NAMALWA (cell line): ENCODE results near the gene EIF5AL1.
"Not testable (repeated sequence)": the region's sequence is repeated elsewhere in the genome, so short reads cannot be mapped to it uniquely, and the experiment has no call there.

Source experiments
- DNase-seq: peaks from one replicate; pipeline ENCODE4 v3.0.0-alpha.2; 2015; ENCODE audit warnings: low spot score

EIF5AL1 gene

GRCh38 chr10:79511891-79512583 is at the start of gene EIF5AL1:
TSS of gene EIF5AL1 (plus strand) at chr10:79512533. CDS start at chr10:79512650, 117 bp downstream.
- DNase-seq: not testable (repeated sequence)

GRCh38 chr10:79463578-79464496 is 48.5 kb upstream of the EIF5AL1 start:
- DNase-seq: no peak

GRCh38 chr10:79465341-79465740 is 47.0 kb upstream of the EIF5AL1 start:
- no peak for DNase-seq

DNA sequence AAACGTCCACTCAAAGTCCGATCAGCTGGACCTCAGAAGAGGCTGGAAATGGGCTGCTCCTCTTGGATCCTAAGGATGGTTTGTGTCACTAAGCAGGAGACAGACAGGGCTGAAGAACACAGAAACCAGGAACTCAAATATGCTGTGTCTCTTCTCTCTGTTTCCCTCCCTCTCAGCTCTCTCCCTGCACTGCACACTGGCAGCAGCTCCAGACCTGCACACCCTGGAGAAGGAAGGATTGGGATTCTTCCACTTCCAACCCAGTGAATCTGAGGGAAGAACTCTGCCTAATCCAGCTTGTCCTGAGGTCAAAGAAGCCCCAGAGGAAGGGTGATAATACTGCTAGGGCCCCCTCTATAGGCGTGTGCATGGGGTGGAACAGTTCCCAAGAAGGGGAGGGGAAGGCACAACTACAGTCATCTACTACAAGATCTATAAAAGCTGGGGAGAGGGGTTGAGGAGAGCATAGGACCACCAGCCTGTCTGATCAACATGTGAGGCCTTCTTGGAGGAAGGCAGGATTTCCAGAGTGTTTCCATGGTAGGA is 44.2 kb upstream of the EIF5AL1 start:
- no peak for DNase-seq

DNA sequence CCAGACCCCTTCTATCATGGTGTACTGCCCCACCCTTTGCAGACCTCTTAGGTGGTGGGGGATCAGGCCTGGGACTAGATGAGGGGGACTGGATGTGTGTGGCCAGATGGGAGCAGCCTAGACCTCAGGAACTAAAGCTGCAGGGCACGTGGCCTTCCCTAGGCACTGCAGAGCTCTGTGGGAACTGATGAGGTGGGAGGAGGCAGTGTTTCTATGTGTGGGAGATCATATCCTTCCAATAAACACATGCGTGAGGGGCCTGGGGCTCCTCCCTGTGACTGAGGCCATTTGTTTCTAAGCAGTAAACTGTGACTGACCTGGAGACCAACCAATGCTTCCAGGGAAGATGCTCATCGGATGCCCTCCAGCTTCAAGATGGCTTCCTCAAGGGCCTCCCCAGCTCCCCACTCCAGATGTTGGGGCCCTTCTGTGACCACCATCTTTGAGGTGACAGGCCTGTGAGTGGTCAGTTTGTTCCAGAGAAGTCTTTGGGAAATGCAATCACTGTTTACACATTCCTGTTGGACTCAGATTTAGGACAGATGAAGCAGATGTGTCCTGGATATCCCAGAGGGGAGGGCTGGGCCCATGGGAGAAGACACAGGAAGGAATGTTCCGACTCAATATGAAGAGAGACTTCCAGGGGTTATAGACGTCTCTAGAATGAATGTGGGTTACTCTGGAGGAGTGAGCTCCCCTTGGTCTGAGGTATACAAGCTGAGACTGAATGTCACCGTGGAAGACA is 43.3 kb upstream of the EIF5AL1 start:
- DNase-seq: no peak

GRCh38 chr10:79470096-79470495 is 42.2 kb upstream of the EIF5AL1 start:
- DNase-seq: no peak

- DNase-seq: no peak
Measured at GRCh38 chr10:79471776-79472175, 40.6 kb upstream of the EIF5AL1 start.

GRCh38 chr10:79472449-79472848 is 39.9 kb upstream of the EIF5AL1 start:
- DNase-seq: no peak

GRCh38 chr10:79472951-79473350 is 39.4 kb upstream of the EIF5AL1 start:
- no peak for DNase-seq

GRCh38 chr10:79473496-79474095 is 38.7 kb upstream of the EIF5AL1 start:
- no peak for DNase-seq

GRCh38 chr10:79475119-79475653 is 37.1 kb upstream of the EIF5AL1 start:
- DNase-seq: no peak

DNA sequence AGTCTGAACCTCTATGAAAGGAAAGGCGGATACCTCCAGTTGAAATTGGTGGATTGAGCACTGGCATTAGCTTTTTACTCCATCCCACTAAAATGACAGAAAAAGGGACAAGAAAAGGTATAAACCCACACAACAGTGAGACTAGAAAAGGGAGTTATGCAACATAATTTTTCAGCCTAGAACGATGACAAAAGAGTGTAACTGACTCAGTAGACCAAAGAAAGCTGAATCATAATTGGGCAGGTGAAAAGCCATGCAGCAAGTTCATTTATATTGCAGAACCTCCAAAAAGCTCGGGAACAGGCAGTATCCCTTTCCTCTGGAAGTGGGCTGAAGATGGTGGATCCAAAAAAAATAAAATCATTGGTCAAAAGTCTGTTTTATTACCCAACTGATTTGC is 36.5 kb upstream of the EIF5AL1 start:
- DNase-seq: no peak

DNA sequence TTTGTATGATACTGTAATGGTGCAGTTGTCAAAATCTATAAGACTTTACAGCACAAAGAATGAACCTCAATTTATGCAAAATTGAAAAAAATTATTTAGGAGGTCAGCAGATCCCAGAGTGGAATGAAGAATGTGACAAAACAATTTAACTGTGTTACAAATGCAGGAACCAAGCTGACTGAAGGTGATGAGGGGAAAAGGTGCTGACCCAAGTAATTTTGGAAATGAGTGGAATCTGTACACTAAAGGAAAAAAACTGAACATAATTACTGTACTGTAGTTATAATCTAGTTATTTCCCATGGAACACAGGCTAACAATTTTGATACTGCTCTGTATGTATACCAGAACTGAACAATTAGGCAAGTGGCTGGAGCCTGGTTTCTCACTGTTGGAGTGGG is 35.7 kb upstream of the EIF5AL1 start:
- no peak for DNase-seq

- no peak for DNase-seq
Measured at GRCh38 chr10:79477456-79477855, 34.9 kb upstream of the EIF5AL1 start.

GRCh38 chr10:79479283-79479909 is 32.9 kb upstream of the EIF5AL1 start:
- no peak for DNase-seq

DNA sequence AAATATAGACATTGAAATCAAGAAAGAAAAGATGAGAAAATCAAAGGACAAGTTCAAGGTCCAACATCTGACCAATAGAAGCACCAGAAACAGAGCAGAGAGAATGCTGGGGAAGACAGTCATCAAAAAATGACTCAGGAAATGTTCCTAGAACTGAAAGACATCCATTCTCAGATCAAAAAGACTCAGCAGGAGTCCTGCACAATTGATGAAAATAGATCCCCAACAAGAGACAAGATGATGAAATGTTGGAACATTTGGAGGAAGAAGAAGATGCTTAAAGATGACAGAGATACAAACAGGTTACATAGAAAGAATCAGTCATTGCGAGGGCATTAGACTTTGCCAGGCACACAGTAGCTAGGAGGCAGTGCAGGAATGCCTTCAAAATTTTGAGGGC is 30.0 kb upstream of the EIF5AL1 start:
- no peak for DNase-seq

- DNase-seq: no peak
Measured at GRCh38 chr10:79482741-79483140, 29.6 kb upstream of the EIF5AL1 start.

DNA sequence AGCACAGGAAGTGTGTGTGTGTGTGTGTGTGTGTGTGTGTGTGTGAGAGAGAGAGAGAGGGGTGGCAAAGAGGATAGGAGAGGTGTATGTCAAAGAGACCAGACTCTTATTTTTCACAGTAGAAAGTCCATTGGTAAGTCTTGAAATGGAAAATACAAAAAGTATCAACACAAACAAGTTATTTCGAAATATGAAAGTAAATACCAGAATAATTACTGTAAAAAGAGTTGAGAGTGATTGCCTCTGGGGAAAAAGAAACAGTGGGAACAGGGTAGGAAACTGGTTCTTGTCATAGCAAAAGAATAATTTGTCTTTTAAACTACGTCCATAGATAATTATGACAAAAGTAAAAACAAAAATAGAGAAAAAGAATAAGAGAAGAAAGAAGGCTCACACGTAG is 29.0 kb upstream of the EIF5AL1 start:
- DNase-seq: no peak

GRCh38 chr10:79483948-79484347 is 28.4 kb upstream of the EIF5AL1 start:
- DNase-seq: no peak

- DNase-seq: no peak
Measured at GRCh38 chr10:79484476-79484875, 27.9 kb upstream of the EIF5AL1 start.
